ENCODE results near the gene TNK1. TPM values are rescaled to one million over a fixed set of nuclear protein-coding genes. Genes with fewer than 3 reads are reported as not detected.

TNK1 gene
- total RNA-seq, 1 donor from 2014 or later = 2.1 TPM

DNA sequence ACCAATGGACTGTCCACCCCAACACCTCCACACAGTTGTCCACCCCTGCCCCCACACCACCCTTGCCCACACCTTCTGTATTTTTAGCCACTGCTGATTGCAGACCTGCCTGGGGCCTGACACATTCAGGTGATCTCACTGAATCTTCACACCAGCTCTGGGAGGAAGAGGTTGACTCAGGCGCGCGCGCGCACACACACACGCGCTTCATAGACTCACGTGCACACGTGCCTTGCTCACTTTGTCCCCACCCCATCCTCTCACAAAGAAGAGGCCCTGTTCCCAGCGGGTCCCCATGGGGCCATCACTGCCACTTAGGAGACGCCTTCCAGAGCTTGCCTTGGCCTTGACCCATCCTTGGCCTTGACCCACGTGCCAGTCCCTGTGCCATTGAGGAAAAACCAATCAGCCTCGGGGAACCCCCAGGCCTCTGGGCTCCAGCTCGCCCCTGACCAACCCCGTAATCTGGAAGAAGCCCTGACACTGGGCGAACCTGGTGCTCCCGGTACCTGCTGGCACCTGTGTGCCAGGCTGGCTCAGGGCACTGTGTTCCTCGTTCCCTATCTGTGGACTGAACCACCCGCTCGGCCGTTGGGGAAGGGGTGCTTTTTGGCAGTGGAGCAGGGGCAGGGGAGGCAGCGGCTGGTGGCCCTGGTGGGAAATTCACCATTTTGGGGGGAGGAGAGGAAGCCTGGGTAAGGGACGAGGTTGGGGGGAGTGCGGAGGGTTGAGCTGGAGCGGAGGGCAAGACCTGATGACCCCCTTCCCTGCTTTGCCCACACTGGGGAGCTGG lies 29.9 kb downstream of the TNK1 start:
- no peak for DNase-seq (ENCODE audit: low read depth in 2 of 2)

- no peak for DNase-seq (ENCODE audit: low read depth in 2 of 2)
These were observed 30.5 kb downstream of the TNK1 start for GRCh38 chr17:7411427-7411750.

GRCh38 chr17:7413346-7413985 lies 32.6 kb downstream of the TNK1 start:
- DNase-seq (ENCODE audit: low read depth in 2 of 2) = no peak

GRCh38 chr17:7414837-7415236 lies 33.9 kb downstream of the TNK1 start:
- DNase-seq (ENCODE audit: low read depth in 2 of 2) = no peak

- no peak for DNase-seq (ENCODE audit: low read depth in 2 of 2)
These were observed 34.9 kb downstream of the TNK1 start for GRCh38 chr17:7415784-7416183.

DNA sequence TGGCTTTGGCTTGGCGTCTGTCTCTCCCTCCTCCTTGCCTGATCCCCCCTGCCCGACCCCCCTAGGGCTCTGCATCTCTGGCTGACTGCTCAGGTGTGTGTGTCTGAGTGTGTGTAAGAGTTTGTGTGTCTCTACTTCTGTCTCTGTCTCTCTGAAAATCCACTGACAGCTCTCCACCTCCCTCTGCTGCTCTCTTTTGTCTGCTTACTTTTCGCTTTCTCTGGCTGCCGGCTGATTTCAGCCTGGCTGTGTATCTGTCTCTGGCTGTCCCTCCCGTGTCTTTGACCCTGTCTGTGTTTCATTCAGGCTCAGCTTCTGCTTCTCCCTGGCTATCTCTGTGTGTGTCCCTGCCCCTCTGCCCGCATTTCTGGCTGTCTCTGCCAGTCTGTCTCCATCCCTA lies 35.4 kb downstream of the TNK1 start:
- no peak for DNase-seq (ENCODE audit: low read depth in 2 of 2)

GRCh38 chr17:7417056-7417655 lies 36.3 kb downstream of the TNK1 start:
- DNase-seq (ENCODE audit: low read depth in 2 of 2) = no peak

DNA sequence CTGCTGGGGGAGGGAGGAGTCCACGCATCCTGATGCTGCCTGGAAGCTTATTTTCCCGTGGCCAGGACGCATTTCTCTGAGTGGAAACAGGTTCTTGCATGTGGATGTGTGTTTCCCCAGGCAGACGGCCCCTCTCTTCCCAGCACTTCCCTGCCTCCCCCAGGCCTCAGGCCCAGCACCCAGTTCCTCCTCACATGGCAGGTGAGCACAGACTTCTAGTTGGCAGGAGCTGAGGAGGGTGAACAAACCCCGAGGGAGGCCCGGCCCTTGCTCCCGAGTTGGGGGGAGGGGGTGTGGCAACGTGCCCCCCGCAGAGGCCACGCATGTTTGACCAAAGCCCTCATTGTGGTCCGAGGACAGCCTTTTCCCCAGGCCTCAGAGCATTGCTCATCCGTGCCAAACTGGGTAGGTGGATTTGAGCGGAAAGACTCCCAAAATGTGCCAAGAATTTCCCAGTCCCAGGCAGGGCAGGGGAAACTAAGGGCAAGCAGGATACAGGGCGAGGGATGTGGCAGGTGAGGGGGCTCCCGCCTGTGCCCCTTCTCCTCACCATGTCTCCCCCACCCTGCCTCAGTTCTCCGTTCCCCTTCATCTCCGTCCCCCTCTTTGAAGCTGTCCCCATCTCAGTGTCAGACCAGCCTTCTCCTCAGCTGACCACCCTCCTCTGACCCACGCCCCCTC lies 37.7 kb downstream of the TNK1 start:
- no peak for DNase-seq (ENCODE audit: low read depth in 2 of 2)

DNA sequence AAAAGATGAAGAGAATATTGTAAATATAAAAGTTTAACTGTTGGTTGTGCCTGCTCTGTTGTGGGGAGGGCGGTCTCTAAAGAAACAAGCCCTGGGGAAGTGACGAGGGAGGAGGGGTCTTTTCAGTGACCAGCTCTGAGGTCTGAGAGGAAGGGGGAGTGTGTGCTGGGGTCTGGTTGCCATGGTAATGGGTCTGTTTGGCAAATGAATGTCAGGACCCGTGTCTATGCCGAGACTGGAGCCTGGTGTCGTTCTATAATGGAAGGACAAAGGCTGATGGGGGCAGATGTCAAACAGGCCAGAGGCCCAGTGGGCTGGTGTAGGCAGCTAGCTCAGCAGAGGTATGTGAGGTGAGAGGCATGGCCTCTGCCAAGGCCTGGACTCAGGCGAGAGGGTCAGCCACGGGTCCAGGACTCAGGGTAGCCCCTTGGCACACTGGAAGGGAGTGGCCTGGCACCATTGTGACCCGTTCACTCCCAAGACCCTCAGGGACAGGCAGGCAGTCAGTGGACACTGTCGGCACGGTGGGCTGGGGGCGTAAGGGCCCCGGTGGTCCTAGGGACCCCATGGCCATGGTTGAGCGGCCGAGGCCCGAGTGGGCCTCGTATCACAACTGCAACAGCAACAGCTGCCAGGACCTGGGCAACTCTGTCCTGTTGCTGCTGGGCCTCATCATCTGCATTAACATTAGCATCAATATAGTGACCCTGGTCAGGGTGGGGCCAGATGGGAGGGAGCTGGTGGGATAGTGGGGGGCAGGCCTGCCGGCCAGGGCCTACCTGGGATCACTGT lies 39.1 kb downstream of the TNK1 start, which contains the start of gene SPEM1:
Gene SPEM1 (plus strand): TSS at position 506 of the 792 bp plus-strand sequence. CDS start 61 bp downstream, at position 567.
- DNase-seq (ENCODE audit: low read depth in 2 of 2) = no peak

DNA sequence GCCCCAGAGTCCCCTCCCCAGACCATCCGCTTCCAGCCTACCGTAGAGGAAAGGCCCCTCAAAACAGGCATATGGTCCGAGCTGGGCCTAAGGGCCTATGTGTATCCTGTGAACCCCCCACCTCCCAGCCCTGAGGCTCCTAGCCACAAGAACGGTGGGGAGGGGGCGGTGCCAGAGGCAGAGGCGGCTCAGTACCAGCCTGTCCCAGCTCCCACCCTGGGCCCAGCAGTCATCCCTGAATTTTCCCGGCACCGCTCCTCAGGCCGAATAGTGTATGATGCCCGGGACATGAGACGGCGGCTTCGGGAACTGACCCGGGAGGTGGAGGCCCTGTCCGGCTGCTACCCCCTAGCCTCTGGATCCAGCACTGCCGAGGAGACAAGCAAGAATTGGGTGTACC lies 40.3 kb downstream of the TNK1 start:
- DNase-seq (ENCODE audit: low read depth in 2 of 2) = no peak

- DNase-seq (ENCODE audit: low read depth in 2 of 2) = no peak
These were observed 42.8 kb downstream of the TNK1 start for GRCh38 chr17:7423679-7424078.

DNA sequence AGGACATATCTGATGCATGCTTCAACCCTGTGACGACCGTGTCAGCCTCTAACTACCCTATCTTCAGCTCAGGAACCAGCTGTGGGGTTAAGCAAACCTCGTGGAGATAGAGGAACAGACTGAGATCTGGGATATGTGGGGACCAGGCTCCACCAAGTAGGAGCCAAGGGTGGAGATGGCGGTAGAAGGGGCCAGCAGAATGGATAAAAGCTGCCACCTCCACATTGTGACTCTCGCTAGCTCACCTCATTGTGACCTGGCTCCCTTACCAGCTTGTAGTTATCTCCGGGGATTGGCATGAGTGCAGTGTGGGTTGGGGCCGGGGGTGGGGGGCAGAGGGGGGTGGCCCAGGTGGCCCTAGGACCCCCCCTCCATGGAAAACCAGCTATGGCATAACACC lies 44.4 kb downstream of the TNK1 start, which contains the start of gene SPEM2:
Gene SPEM2 (plus strand): TSS at position 301 of the 400 bp plus-strand sequence. CDS start 73 bp downstream, at position 374.
- no peak for DNase-seq (ENCODE audit: low read depth in 2 of 2)

GRCh38 chr17:7425756-7426155 lies 44.9 kb downstream of the TNK1 start:
- no peak for DNase-seq (ENCODE audit: low read depth in 2 of 2)

DNA sequence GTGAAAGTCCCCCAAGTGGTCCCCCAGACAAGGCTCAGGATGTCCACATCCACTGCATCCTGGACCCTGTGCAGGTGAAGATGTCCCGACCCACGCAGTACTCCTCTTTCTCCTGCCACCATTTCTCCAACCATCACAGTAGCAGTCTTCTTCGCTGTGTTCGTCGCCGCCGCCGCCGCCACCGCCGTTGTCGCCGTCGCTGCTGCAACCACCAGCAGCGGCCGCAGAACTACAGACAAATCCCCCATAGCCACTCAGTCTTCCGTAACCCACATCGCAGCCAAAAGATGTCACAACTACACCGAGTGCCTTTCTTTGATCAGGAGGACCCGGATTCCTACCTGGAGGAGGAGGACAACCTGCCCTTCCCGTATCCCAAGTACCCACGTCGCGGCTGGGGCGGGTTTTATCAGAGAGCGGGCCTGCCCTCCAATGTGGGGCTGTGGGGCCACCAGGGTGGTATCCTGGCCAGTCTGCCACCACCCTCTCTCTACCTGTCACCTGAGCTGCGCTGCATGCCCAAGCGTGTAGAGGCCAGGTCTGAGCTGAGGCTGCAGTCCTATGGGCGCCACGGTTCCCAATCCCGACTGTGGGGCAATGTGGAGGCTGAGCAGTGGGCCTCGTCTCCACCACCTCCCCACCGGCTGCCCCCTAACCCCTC lies 45.4 kb downstream of the TNK1 start:
- no peak for DNase-seq (ENCODE audit: low read depth in 2 of 2)

DNA sequence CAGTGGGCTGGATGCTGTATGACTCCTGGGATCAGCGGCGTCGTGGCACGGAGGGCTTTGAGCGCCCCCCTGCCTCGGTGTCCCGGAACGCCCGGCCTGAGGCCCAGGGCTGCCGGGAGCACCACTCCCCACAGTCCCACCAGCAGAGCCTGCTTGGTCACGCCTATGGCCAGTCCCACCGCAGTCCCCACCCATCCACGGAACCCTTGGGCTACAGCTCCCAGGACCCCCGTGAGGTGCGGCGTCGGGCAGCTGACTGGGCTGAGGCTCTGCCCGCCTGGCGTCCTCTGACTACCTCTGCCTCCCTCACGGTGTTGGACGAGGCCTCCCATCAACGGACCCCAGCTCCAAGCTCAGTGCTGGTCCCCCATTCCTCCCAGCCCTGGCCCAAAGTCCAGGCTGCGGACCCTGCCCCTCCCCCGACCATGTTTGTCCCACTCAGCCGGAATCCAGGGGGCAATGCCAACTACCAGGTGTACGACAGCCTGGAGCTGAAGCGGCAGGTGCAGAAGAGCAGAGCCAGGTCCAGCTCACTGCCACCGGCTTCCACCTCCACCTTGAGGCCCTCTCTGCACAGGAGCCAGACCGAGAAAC lies 46.1 kb downstream of the TNK1 start:
- DNase-seq (ENCODE audit: low read depth in 2 of 2) = no peak

DNA sequence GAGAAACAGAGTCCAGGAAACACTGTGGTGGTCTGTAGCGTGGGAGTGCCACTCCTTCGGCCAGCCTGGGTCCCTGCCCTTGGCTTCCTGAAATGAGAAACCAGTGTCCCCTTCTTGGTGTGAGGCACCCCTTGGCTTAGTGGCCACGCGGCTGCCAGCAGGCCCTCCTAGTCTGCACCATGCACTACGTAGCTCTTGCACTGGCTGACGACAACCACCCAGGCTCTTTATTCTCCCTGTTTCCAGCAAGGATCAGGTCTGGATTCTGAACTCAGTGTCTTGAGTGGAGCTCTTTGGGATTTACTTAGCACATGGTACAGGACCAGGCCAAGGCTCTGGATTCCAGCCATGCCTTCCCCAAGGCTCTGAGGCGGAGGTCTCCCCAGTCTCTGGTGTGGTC lies 46.7 kb downstream of the TNK1 start:
- DNase-seq (ENCODE audit: low read depth in 2 of 2) = no peak

DNA sequence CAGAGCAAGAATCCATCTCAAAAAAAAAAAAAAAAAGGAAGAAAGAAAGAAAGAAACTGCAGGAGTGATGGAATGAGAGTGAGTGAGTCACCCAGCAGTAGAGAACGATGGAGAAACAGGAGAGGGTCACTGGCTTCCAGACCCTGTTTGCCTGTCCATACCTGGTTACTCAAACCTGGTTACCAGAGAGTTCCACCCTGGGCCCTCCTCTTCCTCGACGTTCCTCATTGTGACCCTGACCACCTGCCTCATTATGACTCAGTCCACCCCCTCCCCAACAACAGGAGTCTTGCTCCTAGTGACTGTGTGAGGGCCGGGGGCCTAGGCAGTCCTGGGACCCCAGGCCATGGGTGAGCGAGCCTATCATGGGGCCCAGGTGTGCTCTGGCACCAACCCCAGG lies 47.7 kb downstream of the TNK1 start, which contains the start of gene SPEM3:
Gene SPEM3 (plus strand): TSS at position 301 of the 400 bp plus-strand sequence. CDS start 46 bp downstream, at position 347.
- DNase-seq (ENCODE audit: low read depth in 2 of 2) = no peak

DNA sequence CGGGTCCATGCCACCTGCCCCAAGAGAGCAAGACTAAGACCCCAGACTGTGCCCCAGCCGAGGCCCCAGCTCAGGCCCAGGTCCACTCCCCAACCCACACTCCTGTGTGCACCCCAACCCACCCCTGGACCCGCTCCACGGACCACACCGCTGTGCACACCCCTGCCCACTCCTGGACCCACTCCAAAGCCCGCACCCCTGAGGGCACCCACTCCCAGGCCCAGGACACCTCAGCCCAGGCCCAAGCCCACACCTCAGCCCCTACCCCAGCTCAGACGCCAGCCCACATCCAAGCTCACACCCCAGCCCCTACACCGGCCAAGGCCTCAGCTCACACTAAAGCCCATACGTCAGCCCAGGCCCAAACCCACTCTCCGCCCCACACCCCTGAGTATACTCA lies 48.8 kb downstream of the TNK1 start:
- DNase-seq (ENCODE audit: low read depth in 2 of 2) = no peak

DNA sequence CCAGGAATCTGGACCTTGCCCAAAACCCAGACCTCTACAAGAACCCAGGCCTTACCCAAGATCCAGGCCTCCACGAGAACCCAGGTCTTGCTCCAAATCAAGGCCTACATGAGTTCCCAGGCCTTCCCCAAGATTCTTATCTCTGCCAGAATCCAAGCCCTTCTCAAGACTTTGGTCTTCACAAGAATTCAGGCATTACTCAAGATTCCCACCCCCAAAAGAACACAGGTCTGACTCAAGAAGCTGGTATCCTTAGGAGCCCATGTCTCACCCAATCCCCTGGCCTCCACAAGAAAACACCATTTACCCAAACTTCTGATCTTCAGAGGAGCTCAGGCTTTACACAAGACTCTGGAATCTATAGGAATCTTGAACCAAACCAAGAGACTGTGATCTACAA lies 50.3 kb downstream of the TNK1 start:
- no peak for DNase-seq (ENCODE audit: low read depth in 2 of 2)

DNA sequence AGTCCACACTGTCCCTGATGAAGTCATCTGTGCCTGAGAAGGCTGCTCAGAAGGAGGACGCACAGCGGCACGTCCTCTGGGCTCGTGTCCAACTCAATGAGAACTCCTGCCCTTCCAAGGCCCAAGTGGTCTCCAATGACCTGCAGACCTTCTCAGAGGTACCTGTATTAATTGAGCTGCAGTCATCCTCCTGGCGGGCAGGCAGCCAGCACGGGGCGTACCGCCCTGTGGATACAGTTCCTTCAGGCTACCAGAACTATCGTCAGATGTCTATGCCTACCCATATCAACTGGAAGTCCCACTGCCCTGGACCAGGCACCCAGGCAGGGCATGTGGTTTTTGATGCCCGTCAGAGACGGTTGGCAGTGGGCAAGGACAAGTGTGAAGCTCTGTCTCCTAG lies 51.4 kb downstream of the TNK1 start:
- DNase-seq (ENCODE audit: low read depth in 2 of 2) = no peak
